ENCODE results near the gene NMUR1. TPM values are rescaled to one million over a fixed set of nuclear protein-coding genes. Genes with fewer than 3 reads are reported as not detected.
"Not testable (repeated sequence)": the region's sequence is repeated elsewhere in the genome, so short reads cannot be mapped to it uniquely, and the experiment has no call there.

NMUR1 gene
- total RNA-seq, 1 donor from 2014 or later: not detected

DNA sequence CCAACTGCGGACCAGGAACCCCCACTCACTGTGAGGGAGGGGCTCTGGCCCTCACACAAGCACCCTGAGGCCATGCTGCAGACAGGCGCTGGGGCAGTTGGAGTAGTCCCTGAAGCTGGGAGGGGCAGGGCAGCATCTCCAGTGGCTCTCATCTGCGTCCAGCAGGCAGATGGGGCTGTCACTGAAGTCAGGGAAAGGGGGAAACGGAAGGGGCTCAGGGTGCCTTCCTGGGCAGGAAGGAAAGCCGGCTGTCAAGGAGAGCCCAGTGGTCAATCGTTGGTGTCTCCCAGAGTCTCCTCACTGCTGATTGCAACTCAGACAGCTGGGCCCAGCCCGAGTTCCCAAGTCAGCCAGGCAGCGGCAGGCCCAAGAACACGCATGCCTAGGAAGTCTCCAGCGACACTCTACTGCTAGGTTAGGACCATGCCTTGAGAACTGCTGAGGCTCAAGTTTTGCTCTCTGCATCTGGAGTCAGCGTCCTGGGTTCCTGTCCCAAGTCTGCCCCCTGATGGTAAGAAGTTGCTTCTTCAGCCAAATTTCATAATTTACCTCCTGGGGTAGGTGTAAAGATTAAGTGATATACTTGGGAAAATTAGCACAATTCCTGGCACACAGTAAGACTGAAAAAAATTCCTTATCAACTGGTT lies 27.4 kb upstream of the NMUR1 start:
- H2AFZ ChIP-seq (ENCODE audit: low read depth, low read length): no peak overlapping the region
- peak; percentile 48 for DNase-seq (ENCODE audit: low read depth)

DNA sequence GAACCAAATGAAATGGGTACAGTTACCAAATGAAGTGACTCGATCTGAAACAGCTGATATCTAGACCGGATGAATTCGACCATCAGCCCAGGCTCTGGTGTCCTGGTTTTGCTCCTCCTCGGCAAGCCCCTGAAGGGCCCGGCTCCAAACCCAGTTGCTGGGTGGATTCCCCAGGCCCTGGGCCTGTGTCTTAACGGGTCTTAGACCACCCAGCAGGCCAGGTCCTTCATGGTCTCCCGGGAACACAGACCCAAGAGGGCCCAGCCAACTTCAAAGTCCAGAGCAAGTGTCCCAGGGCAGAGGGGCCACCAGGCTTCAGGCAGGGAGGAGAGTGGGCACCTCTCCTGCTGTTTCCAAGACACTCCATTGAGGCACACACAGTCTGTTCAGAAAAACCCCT lies 26.7 kb upstream of the NMUR1 start:
- Histone ChIP-seq H3K27me3 (ENCODE audit: insufficient read depth, low read length) (no peaks in the 10 kb centered on the region), H3K79me2 (ENCODE audit: insufficient read depth, low read length) (no peaks in the 10 kb centered on the region), H3K4me2 (ENCODE audit: low read length) (no peak overlapping the region), H2AFZ (ENCODE audit: low read depth, low read length) (no peak overlapping the region), H3K4me3 (ENCODE audit: insufficient read depth, low read depth, low read length) (no peak overlapping the region), H3K9me3 (ENCODE audit: insufficient read depth, low read depth, low read length) (peaks cover 5% of the 10 kb centered on the region), H4K20me1 (ENCODE audit: insufficient read depth, low read length) (no peaks in the 10 kb centered on the region), H3K4me1 (ENCODE audit: insufficient read depth, low read length) (peaks cover 4% of the 10 kb centered on the region), H3K36me3 (ENCODE audit: insufficient read depth, low read length) (no peaks in the 10 kb centered on the region), H3K9ac (ENCODE audit: low read length) (no peak overlapping the region), H3K27ac (ENCODE audit: low read depth, low read length) (no peak overlapping the region)
- TF ChIP-seq EZH2 (IDR thresholded peaks at IDR 0.05; ENCODE audit: insufficient read depth, low read length): no peak
- TF ChIP-seq, protein P1, sequence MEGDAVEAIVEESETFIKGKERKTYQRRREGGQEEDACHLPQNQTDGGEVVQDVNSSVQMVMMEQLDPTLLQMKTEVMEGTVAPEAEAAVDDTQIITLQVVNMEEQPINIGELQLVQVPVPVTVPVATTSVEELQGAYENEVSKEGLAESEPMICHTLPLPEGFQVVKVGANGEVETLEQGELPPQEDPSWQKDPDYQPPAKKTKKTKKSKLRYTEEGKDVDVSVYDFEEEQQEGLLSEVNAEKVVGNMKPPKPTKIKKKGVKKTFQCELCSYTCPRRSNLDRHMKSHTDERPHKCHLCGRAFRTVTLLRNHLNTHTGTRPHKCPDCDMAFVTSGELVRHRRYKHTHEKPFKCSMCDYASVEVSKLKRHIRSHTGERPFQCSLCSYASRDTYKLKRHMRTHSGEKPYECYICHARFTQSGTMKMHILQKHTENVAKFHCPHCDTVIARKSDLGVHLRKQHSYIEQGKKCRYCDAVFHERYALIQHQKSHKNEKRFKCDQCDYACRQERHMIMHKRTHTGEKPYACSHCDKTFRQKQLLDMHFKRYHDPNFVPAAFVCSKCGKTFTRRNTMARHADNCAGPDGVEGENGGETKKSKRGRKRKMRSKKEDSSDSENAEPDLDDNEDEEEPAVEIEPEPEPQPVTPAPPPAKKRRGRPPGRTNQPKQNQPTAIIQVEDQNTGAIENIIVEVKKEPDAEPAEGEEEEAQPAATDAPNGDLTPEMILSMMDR (IDR thresholded peaks at IDR 0.05; ENCODE audit: insufficient read depth, low read depth, low read length): no peak
- Mint-ChIP-seq H3K36me3 (ENCODE audit: low read depth, unreplicated experiment) (peaks cover 1% of the 10 kb centered on the region), H3K27ac (ENCODE audit: unreplicated experiment) (no peak overlapping the region), H3K4me3 (ENCODE audit: unreplicated experiment) (no peak overlapping the region), H3K9me3 (ENCODE audit: unreplicated experiment) (peaks cover 22% of the 10 kb centered on the region), H3K27me3 (ENCODE audit: low read depth, unreplicated experiment) (peaks cover 25% of the 10 kb centered on the region), H3K4me1 (ENCODE audit: low read depth, unreplicated experiment) (peaks cover 6% of the 10 kb centered on the region)
- DNase-seq (ENCODE audit: low read depth): no peak
- no peak for FAIRE-seq

More for the DNA sequence above, 27.4 kb upstream of the NMUR1 start:
- peaks cover 6% of the 10 kb centered on the region for H3K4me1 Mint-ChIP-seq (ENCODE audit: low read depth, unreplicated experiment)
- H3K36me3 Mint-ChIP-seq (ENCODE audit: low read depth, unreplicated experiment): peaks cover 1% of the 10 kb centered on the region
- Histone ChIP-seq H3K36me3 (ENCODE audit: insufficient read depth, low read length) (no peaks in the 10 kb centered on the region), H3K4me2 (ENCODE audit: low read length) (no peak overlapping the region), H3K9me3 (ENCODE audit: insufficient read depth, low read depth, low read length) (peaks cover 2% of the 10 kb centered on the region), H3K9ac (ENCODE audit: low read length) (no peak overlapping the region), H3K27me3 (ENCODE audit: insufficient read depth, low read length) (no peaks in the 10 kb centered on the region), H3K4me1 (ENCODE audit: insufficient read depth, low read length) (peaks cover 4% of the 10 kb centered on the region), H4K20me1 (ENCODE audit: insufficient read depth, low read length) (no peaks in the 10 kb centered on the region), H3K4me3 (ENCODE audit: insufficient read depth, low read depth, low read length) (no peak overlapping the region), H3K79me2 (ENCODE audit: insufficient read depth, low read length) (no peaks in the 10 kb centered on the region), H3K27ac (ENCODE audit: low read depth, low read length) (no peak overlapping the region)
- peaks cover 22% of the 10 kb centered on the region for H3K9me3 Mint-ChIP-seq (ENCODE audit: unreplicated experiment)
- H3K27ac Mint-ChIP-seq (ENCODE audit: unreplicated experiment): no peak overlapping the region
- FAIRE-seq: peak; percentile 43
- no peak overlapping the region for H3K4me3 Mint-ChIP-seq (ENCODE audit: unreplicated experiment)
- H3K27me3 Mint-ChIP-seq (ENCODE audit: low read depth, unreplicated experiment): peaks cover 24% of the 10 kb centered on the region
- TF ChIP-seq, protein P1 (IDR thresholded peaks at IDR 0.05; ENCODE audit: insufficient read depth, low read depth, low read length): peak; percentile 76
- no peak for TF ChIP-seq EZH2 (IDR thresholded peaks at IDR 0.05; ENCODE audit: insufficient read depth, low read length)

GRCh38 chr2:231556496-231556895 lies 26.3 kb upstream of the NMUR1 start:
- H3K4me3 ChIP-seq (ENCODE audit: insufficient read depth, low read depth, low read length); DNase-seq (ENCODE audit: low read depth); H2AFZ ChIP-seq (ENCODE audit: low read depth, low read length); H3K4me3 Mint-ChIP-seq (ENCODE audit: unreplicated experiment); H3K79me2 ChIP-seq (ENCODE audit: insufficient read depth, low read length); H4K20me1 ChIP-seq (ENCODE audit: insufficient read depth, low read length); H3K27ac ChIP-seq (ENCODE audit: low read depth, low read length); H3K27ac Mint-ChIP-seq (ENCODE audit: unreplicated experiment); H3K36me3 ChIP-seq (ENCODE audit: insufficient read depth, low read length); H3K4me2 ChIP-seq (ENCODE audit: low read length); H3K27me3 ChIP-seq (ENCODE audit: insufficient read depth, low read length); H3K9me3 ChIP-seq (ENCODE audit: insufficient read depth, low read depth, low read length); H3K9ac ChIP-seq (ENCODE audit: low read length); H3K36me3 Mint-ChIP-seq (ENCODE audit: low read depth, unreplicated experiment); H3K4me1 Mint-ChIP-seq (ENCODE audit: low read depth, unreplicated experiment); H3K4me1 ChIP-seq (ENCODE audit: insufficient read depth, low read length); FAIRE-seq: not testable (repeated sequence)
- Mint-ChIP-seq H3K9me3 (ENCODE audit: unreplicated experiment) (peaks cover 23% of the 10 kb centered on the region), H3K27me3 (ENCODE audit: low read depth, unreplicated experiment) (peaks cover 25% of the 10 kb centered on the region)
